ENCODE measurements around the gene RHOC. TPM values are rescaled to one million over a fixed set of nuclear protein-coding genes. Genes with fewer than 3 reads are reported as not detected.
"Not testable (repeated sequence)": the region's sequence is repeated elsewhere in the genome, so short reads cannot be mapped to it uniquely, and the experiment has no call there.

Gene RHOC
- total and polyA plus RNA-seq, 2 experiments from 2014 or later = 65.4 to 76.7 TPM

GRCh38 chr1:112722601-112723510 is 15.9 kb upstream of the RHOC start:
- TF ChIP-seq, protein P1, sequence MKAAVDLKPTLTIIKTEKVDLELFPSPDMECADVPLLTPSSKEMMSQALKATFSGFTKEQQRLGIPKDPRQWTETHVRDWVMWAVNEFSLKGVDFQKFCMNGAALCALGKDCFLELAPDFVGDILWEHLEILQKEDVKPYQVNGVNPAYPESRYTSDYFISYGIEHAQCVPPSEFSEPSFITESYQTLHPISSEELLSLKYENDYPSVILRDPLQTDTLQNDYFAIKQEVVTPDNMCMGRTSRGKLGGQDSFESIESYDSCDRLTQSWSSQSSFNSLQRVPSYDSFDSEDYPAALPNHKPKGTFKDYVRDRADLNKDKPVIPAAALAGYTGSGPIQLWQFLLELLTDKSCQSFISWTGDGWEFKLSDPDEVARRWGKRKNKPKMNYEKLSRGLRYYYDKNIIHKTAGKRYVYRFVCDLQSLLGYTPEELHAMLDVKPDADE (IDR thresholded peaks at IDR 0.05) = peak; percentile 25; the same call in 1 of the 2 replicates
- no peak for TF ChIP-seq NANOG (IDR thresholded peaks at IDR 0.05; ENCODE audit: borderline replicate concordance)
- peak overlapping the region; percentile 56 for H3K4me3 ChIP-seq
- H3K9me2 ChIP-seq (ENCODE audit: insufficient read depth) = no peaks in the 10 kb centered on the region
- H3K27me3 Mint-ChIP-seq (ENCODE audit: insufficient read depth, low read depth, poor library complexity) = peaks cover 26% of the 10 kb centered on the region
- H3K36me3 ChIP-seq (ENCODE audit: insufficient read depth) = no peaks in the 10 kb centered on the region
- peak; percentile 68 for DNase-seq (ENCODE audit: low spot score)
- peaks cover 6% of the 10 kb centered on the region; the same call in 1 of the 2 replicates for H3K4me1 ChIP-seq (ENCODE audit: insufficient read depth)
- H2AFZ ChIP-seq = peak overlapping the region; percentile 98
- H3K4me1 Mint-ChIP-seq = peaks cover 19% of the 10 kb centered on the region
- H3K4me3 Mint-ChIP-seq = peak overlapping the region; percentile 69
- peaks cover 53% of the 10 kb centered on the region for H3K27me3 ChIP-seq (ENCODE audit: insufficient read depth)
- no peaks in the 10 kb centered on the region for H4K20me1 ChIP-seq (replicated peaks; ENCODE audit: insufficient read depth)
- H3F3A ChIP-seq (replicated peaks; ENCODE audit: low read depth) = 0 out of 2 replicates have a peak, but pooled peaks cover 5% of the 10 kb centered on the region
- H3K36me3 Mint-ChIP-seq (ENCODE audit: low read depth) = no peaks in the 10 kb centered on the region; the same call in 2 of the 3 replicates
- no peak overlapping the region for H3K27ac Mint-ChIP-seq
- H3K9me3 Mint-ChIP-seq = no peaks in the 10 kb centered on the region
- H3K79me2 ChIP-seq (replicated peaks; ENCODE audit: insufficient read depth) = no peaks in the 10 kb centered on the region
- H3K27ac ChIP-seq (ENCODE audit: low read depth) = no peak overlapping the region
- peak overlapping the region; percentile 77 for H3K4me2 ChIP-seq
- ATAC-seq = peak; percentile 69

- Mint-ChIP-seq H3K9me3 (no peaks in the 10 kb centered on the region), H3K4me1 (peaks cover 22% of the 10 kb centered on the region), H3K27me3 (ENCODE audit: insufficient read depth, low read depth, poor library complexity) (peaks cover 30% of the 10 kb centered on the region), H3K27ac (no peak overlapping the region), H3K4me3 (no peak overlapping the region; the same call in 2 of the 3 replicates), H3K36me3 (ENCODE audit: low read depth) (no peaks in the 10 kb centered on the region; the same call in 2 of the 3 replicates)
- Histone ChIP-seq H2AFZ (peak overlapping the region; percentile 93), H3K4me3 (peak overlapping the region; percentile 56), H4K20me1 (replicated peaks; ENCODE audit: insufficient read depth) (no peaks in the 10 kb centered on the region), H3K4me2 (peak overlapping the region; percentile 77; the same call in 1 of the 2 replicates), H3K27ac (ENCODE audit: low read depth) (no peak overlapping the region), H3F3A (replicated peaks; ENCODE audit: low read depth) (0 out of 2 replicates have a peak, but pooled peaks cover 5% of the 10 kb centered on the region), H3K4me1 (ENCODE audit: insufficient read depth) (peaks cover 6% of the 10 kb centered on the region; the same call in 1 of the 2 replicates), H3K9me2 (ENCODE audit: insufficient read depth) (no peaks in the 10 kb centered on the region), H3K27me3 (ENCODE audit: insufficient read depth) (peaks cover 54% of the 10 kb centered on the region), H3K79me2 (replicated peaks; ENCODE audit: insufficient read depth) (no peaks in the 10 kb centered on the region), H3K36me3 (ENCODE audit: insufficient read depth) (no peaks in the 10 kb centered on the region)
- ATAC-seq (no peak), DNase-seq (ENCODE audit: low spot score) (no peak)
- no peak for TF ChIP-seq JUNB (IDR thresholded peaks at IDR 0.05; ENCODE audit: unreplicated experiment)
- TF ChIP-seq, protein P2, sequence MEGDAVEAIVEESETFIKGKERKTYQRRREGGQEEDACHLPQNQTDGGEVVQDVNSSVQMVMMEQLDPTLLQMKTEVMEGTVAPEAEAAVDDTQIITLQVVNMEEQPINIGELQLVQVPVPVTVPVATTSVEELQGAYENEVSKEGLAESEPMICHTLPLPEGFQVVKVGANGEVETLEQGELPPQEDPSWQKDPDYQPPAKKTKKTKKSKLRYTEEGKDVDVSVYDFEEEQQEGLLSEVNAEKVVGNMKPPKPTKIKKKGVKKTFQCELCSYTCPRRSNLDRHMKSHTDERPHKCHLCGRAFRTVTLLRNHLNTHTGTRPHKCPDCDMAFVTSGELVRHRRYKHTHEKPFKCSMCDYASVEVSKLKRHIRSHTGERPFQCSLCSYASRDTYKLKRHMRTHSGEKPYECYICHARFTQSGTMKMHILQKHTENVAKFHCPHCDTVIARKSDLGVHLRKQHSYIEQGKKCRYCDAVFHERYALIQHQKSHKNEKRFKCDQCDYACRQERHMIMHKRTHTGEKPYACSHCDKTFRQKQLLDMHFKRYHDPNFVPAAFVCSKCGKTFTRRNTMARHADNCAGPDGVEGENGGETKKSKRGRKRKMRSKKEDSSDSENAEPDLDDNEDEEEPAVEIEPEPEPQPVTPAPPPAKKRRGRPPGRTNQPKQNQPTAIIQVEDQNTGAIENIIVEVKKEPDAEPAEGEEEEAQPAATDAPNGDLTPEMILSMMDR (conservative IDR thresholded peaks at IDR 0.05; ENCODE audit: low read depth in 2 of 2) = no peak
Measured at GRCh38 chr1:112721966-112722524, 15.1 kb upstream of the RHOC start.

DNA sequence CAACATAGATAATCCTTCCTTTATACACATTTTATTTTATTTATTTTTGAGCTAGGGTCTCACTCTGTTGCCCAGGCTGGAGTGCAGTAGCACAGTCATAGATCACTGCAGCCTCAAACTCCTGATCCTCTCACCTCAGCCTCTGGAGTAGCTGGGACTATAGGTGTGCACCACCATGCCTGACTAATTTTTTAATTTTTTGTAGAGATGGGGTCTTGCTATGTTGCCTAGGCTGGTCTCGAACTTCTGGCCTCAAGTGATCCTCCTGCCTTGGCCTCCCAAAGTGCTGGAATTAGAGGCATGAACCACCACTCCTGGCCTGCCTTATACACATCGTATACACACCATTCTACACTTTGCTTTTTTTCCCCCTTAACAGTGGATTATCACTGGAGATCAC is 14.4 kb upstream of the RHOC start:
- H3K27me3 ChIP-seq (ENCODE audit: insufficient read depth) = peaks cover 54% of the 10 kb centered on the region
- not testable (repeated sequence) for H3K79me2 ChIP-seq (replicated peaks; ENCODE audit: insufficient read depth); H3K27ac ChIP-seq (ENCODE audit: low read depth); H3K9me3 Mint-ChIP-seq; H3K36me3 Mint-ChIP-seq (ENCODE audit: low read depth); H3K27ac Mint-ChIP-seq; H3F3A ChIP-seq (replicated peaks; ENCODE audit: low read depth); H3K4me3 Mint-ChIP-seq; DNase-seq (ENCODE audit: low spot score); H3K36me3 ChIP-seq (ENCODE audit: insufficient read depth); H2AFZ ChIP-seq; H3K4me3 ChIP-seq; H3K4me1 ChIP-seq (ENCODE audit: insufficient read depth); H4K20me1 ChIP-seq (replicated peaks; ENCODE audit: insufficient read depth); ATAC-seq; H3K9me2 ChIP-seq (ENCODE audit: insufficient read depth); H3K4me2 ChIP-seq
- H3K4me1 Mint-ChIP-seq = peaks cover 26% of the 10 kb centered on the region
- peaks cover 34% of the 10 kb centered on the region for H3K27me3 Mint-ChIP-seq (ENCODE audit: insufficient read depth, low read depth, poor library complexity)

Data from GM23338 (cell line).